Measurements from ENCODE around the gene DRAM1. TPM values are rescaled to one million over a fixed set of nuclear protein-coding genes. Genes with fewer than 3 reads are reported as not detected.

Gene DRAM1
- total and polyA plus RNA-seq, 9 of the 15 experiments (the other 6 are each of a cell fraction or from before 2014, with no cell fraction given) = 1.4 to 4.3 (median 2.7) TPM

GRCh38 chr12:101945369-101946232 is 68.2 kb downstream of the DRAM1 start:
- Histone ChIP-seq H3K4me2 (ENCODE audit: insufficient read depth, low read length) (no peak overlapping the region; the same call in 1 of the 2 replicates), H3K9ac (ENCODE audit: insufficient read depth in 1 of 2, low read depth in 2 of 2, low read length in 2 of 2) (no peak overlapping the region), H3K4me1 (replicated peaks in 1 of 2; ENCODE audit: control insufficient read depth in 2 of 2, insufficient read depth in 2 of 2, low read length in 2 of 2) (no peaks in the 10 kb centered on the region), H3K36me3 (ENCODE audit: control insufficient read depth, insufficient read depth, low read length) (no peaks in the 10 kb centered on the region), H3K9me1 (ENCODE audit: control insufficient read depth, insufficient read depth, low read length) (no peaks in the 10 kb centered on the region), H3K9me3 (replicated peaks; ENCODE audit: control insufficient read depth, insufficient read depth, low read depth, low read length) (peaks cover 2% of the 10 kb centered on the region; the same call in 1 of the 2 replicates), H3K27ac (ENCODE audit: extremely low read depth, low read depth, low read length) (no peak overlapping the region), H2AFZ (ENCODE audit: low read depth, low read length) (no peak overlapping the region), H3K79me2 (ENCODE audit: control insufficient read depth, insufficient read depth, low read length) (no peaks in the 10 kb centered on the region), H3K4me3 (no peak overlapping the region), H3K27me3 (ENCODE audit: control insufficient read depth in 2 of 2, insufficient read depth in 2 of 2, low read length in 2 of 2) (peaks cover 18 to 21% of the 10 kb centered on the region in 2 experiments), H4K20me1 (replicated peaks; ENCODE audit: control insufficient read depth, insufficient read depth, low read length) (no peaks in the 10 kb centered on the region)
- BruUV-seq (replicated peaks) = no TSS peak
- ChIA-PET POLR2A (interaction anchor here (0.9 to 1.3 kb wide), 2 partner anchors 11 to 214 kb away, joined by 3 to 4 read pairs; no protein-coding TSS in a partner anchor), CTCF (ENCODE audit: low intra/inter-chr PET ratio) (no interaction called here)
- FAIRE-seq (no peak), DNase-seq (ENCODE audit: extremely low read depth in 1 of 4, low spot score in 3 of 4) (no peak), ATAC-seq (no peak)
- intact Hi-C loops (cut with micrococcal nuclease) (no loop called here), in situ Hi-C loops (cut with MboI) (loop anchor here (25.0 kb wide), 1 partner anchor 542 kb away; the partner anchor contains the start of gene IGF1)
- WGBS (ENCODE audit: insufficient coverage, low coverage, missing lambda C conversion rate) = 5% methylated on average over 15 of the region's 15 CpGs
- no peak for TF ChIP-seq ZNF224 (CRISPR knock-in tag; IDR thresholded peaks at IDR 0.05)
- TF ChIP-seq MAZ (CRISPR knock-in tag; conservative IDR thresholded peaks at IDR 0.05 in 1 of 2, IDR thresholded peaks at IDR 0.05 in 1 of 2) = no peak
- no peak for TF ChIP-seq EHMT2 (IDR thresholded peaks at IDR 0.05)
- TF ChIP-seq POLR2A (conservative IDR thresholded peaks at IDR 0.05) = no peak
- no peak for TF ChIP-seq PRMT5 (CRISPR knock-in tag; IDR thresholded peaks at IDR 0.05)
- TF ChIP-seq ZC3H8 (IDR thresholded peaks at IDR 0.05) = no peak
- no peak for TF ChIP-seq KLF1 (tag; IDR thresholded peaks at IDR 0.05)
- TF ChIP-seq GABPB2 (CRISPR knock-in tag; conservative IDR thresholded peaks at IDR 0.05) = no peak
- no peak for TF ChIP-seq MXD1 (CRISPR knock-in tag; IDR thresholded peaks at IDR 0.05; ENCODE audit: borderline replicate concordance, poor library complexity, severe bottlenecking)
- no peak for TF ChIP-seq TFAM (CRISPR knock-in tag; conservative IDR thresholded peaks at IDR 0.05)
- no peak for TF ChIP-seq MLLT1 (IDR thresholded peaks at IDR 0.05)
- no peak for TF ChIP-seq ZFP30 (CRISPR knock-in tag; IDR thresholded peaks at IDR 0.05; ENCODE audit: borderline replicate concordance)
- no peak for TF ChIP-seq CHAMP1 (IDR thresholded peaks at IDR 0.05)
- TF ChIP-seq HNRNPL (IDR thresholded peaks at IDR 0.05; ENCODE audit: low read depth, low read length) = no peak
- no peak for TF ChIP-seq ZNF134 (CRISPR knock-in tag; conservative IDR thresholded peaks at IDR 0.05)
- no peak for TF ChIP-seq ZBTB5 (IDR thresholded peaks at IDR 0.05)
- TF ChIP-seq SLC30A9 (CRISPR knock-in tag; IDR thresholded peaks at IDR 0.05) = no peak

Data from K562 (cell line).